HCEC 1CT (cell line): ENCODE results near the gene ECT2.

Source experiments
- DNase-seq: peaks from one replicate; pipeline ENCODE4 v3.0.0-alpha.2; 2017

ECT2 gene

DNA sequence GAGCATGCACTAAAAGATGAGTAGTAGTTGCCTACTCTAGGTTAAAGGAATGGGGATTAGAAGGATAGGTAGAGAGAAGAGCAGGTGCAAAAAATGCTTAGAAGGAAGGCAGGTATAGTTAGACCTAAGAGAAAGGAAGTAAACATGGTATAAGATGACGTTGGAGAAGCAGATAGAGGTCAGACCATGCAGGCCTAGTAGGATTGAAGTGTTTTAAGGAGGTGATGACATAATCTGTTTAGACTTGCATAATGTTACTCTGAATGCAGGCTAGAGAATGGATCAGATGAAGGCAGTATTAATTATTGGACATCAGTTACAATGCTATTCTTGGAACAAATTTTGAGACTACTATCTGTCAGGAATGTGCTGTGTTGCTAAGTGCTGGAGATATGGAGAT lies 11.1 kb upstream of the ECT2 start:
- no peak for DNase-seq

DNA sequence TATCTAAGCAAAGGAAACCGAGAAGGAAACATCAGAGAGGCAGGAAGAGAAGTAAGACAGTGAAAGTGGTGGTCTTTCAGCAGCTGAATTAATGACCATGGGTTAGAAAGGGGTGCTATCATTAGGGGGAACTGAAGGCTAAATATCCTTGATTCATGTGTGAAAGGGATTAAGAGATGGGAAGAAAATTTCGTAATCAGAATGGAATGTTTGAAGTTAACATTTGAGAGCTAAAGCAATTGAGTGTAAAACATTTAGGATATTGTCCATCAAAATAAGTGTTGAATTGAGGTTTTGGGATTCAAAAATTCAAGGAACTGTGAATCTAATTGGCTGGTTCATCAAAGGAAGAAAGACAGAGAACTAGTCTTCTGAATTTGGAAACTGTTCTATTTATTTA lies 4.1 kb upstream of the ECT2 start:
- DNase-seq, result peak; percentile 37

DNA sequence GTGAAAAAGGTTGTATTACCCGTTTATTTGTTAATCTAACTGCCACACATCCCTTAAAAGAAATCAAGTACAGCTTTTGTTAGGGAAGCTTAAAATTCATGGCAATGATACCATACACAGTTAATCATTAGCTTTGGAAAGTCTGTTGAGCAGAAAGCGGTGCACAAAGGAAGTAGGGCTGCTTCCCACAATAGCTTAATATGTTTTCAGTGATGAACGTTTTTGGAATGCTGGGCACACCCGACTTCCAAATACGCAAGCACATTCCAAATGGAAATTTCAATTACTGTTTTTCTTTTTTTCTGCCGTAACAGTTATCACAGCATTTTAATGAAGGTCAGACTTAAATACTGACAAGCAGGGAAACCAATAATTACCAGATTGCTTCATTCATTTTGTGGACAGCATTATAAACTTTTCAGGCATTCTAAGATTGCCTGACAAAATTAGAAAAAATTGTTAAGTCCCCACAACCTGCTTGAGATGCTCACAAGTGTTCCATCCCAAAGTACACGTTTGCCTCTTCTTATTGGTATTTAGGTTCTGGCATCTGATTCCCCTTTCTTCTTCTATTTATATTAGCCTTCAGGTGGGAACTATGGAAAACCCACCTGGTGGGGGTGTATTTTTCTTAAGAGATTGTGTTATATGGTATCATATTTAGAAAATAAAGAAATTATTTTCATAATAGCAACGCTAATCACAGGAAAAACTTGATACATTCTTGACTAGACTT lies 1.1 kb upstream of the ECT2 start:
- peak; percentile 96 for DNase-seq

DNA sequence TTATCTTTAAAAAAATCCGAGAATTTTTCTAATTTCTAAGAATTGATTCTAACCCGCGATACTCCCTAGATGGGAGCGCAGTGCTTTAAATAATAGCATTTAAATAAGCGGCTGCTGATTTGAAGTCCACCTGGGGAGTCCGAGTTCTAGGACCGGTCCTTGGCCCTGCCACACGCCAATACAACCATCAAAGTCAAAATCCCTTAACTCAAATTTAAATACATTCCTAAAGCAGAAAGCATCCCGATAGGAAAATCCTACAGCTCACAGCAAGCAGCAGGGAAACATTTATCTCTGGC lies 508 bp upstream of the ECT2 start:
- no peak for DNase-seq

DNA sequence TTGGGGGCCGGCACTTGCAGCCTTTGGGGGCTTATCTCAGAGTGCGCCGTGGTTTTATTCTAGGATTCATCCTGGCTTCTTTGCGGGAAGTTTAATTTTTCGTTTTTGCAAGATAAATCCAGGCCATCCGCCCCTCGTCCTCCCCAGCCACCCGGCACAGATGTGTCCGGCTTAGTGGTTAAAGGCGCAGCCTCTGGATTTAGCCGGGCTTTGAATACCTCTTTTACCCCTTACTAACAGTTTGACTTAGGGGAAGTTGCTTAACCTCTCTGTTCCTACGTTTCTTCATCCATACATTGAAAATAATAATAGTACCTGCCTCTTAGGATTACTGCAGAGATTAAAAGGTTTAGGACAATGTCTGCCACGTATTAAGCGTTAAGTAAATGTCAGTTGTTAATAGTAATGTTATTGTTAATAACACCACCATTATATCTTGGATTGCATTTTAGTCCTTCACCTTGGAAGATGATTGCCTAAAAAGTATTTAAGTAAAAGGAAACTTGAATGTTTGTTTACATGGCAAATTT lies 714 bp downstream of the ECT2 start:
- peak; percentile 38 for DNase-seq

DNA sequence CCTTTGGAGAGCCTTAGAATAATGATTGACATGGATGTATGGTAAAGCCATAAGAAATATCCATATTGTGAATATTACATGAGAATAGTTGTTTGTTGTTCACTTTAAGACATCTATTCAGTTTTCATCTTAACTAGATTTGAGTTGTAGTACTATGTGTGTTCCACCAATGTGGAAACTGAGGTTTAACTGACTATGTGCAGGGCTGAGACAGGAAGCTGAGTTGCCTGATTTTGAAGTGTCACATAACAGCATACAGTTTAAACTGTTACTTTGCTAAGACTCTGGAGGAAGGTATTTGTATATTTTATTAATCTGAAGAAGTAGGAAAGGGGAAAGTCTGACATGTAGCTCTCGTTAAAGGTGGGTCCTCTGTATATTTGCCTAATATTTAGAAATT lies 2.1 kb downstream of the ECT2 start:
- no peak for DNase-seq

DNA sequence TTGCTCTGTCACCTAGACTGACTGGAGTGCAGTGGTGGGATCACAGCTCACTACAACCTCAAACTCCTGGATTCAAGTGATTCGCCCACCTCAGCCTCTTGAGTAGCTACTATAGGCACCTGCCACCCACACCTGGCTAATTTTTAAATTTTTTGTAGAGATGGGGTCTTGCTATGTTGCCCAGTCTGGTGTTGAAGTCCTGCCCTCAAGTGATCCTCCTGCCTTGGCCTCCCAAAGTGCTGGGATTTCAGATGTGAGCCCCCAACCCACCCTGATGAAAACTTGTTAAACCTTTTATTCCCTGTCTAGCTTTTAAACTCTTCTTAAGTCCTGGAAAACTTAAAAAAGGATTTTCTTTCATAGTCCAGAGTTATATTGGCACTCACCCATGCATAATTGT lies 2.6 kb downstream of the ECT2 start:
- DNase-seq, result no peak

DNA sequence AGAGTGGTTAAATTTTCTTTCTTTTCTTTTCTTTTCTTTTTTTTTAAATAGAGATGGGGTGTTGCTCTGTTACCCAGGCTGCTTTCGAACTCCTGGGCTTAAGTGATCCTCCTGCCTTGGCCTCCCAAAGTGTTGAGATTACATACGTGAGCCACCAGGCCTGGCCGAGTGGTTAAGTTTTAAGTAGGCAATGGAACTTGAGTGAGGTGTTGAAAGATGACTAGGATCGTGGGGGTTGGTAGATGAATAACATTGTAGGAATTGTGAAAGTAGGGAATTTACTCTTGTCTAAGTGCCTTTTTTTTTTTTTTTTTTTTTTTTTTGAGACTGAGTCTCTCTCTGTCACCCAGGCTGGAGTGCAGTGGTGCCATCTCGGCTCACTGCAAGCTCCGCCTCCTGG lies 9.9 kb downstream of the ECT2 start:
- DNase-seq, result peak; percentile 62

DNA sequence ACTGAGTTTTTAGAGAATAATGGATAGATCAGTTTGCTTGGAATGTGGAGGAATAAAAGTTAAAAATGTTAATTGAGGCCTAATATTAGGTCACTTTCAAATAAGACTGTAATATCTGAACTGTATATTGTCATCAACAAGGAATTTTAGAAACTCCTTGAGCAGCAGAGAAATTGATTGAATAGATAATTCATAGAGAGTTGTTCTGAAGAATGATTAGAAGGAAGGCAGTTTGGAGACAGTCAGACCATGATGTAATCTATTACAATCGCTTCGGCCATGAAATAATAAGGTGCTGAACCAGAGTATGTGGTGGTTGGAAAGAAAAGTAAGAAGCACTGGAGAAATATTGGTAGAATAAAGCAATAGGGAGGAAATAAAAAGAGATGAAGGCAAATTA lies 15.7 kb downstream of the ECT2 start:
- no peak for DNase-seq

DNA sequence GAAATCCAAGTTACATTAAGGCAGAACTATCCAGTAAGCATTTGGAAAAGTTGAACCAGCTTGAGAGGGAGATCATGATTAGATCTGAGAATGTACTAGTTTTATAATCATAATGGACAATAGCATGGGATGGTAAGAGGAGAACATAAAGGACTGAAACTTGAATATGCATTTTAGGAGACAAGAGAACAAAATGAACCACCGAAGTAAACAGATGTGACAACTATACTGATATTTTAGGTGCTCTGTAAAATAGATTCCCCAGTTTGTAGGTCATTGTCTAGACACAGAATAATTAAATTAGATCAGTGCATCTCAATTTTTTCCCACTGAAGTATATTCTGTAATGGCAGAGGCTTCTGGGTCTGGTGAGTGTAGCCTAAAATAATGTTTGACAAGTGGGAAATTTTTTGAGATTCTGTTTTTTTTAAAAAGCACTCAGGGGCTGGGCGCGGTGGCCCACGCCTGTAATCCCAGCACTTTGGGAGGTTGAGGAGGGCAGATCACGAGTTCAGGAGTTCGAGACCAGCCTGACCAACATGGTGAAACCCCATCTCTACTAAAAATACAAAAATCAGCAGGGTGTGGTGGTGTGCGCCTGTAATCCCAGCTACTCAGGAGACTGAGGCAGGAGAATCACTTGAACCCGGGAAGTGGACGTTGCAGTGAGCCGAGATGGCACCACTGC lies 16.3 kb downstream of the ECT2 start:
- no peak for DNase-seq

DNA sequence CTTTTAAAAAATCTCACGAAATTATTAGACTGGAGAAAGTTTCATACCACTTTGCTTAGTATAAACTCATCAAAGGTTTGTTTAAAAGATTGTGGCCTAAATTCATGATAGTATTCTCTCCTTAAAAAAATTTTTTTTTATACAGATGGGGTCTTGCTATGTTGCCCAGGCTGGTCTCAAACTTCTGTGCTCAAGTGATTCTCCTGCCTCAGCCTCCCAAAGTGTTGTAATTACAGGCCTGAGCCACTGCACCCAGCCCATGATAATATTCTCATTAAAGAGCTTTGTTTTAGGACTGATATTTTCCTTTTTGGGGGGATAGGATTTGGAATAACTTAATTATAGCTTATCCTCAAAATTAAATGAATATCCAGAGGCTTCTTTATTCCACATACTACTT lies 19.9 kb downstream of the ECT2 start:
- DNase-seq, result no peak

DNA sequence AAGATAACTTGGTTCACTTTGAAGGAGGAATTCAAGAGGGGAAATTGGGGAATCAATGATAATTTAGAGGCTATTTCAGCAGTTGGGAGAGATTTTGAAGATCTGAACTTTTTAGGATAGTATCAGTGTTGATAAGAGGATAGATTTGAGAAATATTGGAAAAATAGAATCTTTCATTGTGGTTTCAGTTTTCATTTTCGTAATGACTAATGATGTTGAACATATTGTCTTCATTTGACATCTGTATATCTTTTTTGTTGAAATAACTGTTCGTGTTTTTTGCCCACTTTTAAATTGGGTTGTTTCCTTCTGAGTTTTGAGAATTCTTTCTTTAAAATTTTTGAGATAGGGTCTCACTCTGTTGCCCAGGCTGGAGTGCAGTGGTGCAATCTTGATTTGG lies 21.1 kb downstream of the ECT2 start:
- DNase-seq, result no peak

DNA sequence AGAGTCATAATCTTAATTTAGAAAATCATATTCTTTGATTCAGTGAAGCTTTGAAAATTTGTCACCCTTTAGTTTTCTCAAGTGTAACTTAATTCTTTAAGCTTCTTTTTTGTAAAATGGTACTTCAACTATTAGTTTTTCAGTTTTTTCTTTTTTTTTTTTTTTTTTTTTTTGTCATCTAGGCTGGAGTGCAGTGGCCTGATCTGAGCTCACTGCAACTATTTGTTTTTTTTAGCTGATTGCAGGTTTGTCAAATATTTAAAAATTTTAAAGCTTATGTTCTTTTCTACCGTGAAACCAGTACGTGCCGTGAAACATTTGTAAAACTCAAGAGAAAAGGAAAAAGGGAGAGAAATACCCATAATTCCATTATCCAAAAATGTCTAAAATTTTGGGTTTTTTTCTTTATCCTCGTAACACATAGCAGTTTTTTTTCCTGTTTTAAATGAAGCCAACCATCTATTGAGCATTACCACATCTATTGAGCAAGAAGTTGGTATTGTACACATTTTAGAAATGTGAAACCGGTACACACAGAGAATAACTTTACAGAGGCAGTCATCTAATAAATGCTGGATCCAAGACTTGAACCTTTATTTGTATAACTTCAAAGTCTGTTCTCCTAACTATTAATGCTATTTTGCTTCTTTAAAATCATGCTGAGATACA lies 25.7 kb downstream of the ECT2 start:
- peak; percentile 15 for DNase-seq

DNA sequence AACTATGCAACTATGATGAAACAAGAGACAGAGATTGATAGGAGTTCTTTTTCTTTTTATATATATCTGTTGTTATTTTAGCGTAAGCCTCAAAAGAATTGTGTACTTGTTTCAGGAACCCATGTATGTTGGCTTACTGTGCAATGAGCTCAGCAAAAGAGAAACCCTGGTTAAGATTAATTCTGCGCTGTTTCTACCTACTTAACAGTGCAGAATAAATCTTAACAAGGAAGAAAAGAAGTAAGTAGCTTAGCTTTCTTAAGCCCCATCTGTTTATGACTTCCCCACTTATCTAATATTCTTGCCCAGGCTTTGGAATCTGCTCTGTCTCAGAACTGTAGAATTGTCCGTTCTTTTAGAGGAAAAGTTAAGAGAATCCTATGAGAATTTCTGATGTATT lies 27.4 kb downstream of the ECT2 start:
- no peak for DNase-seq

DNA sequence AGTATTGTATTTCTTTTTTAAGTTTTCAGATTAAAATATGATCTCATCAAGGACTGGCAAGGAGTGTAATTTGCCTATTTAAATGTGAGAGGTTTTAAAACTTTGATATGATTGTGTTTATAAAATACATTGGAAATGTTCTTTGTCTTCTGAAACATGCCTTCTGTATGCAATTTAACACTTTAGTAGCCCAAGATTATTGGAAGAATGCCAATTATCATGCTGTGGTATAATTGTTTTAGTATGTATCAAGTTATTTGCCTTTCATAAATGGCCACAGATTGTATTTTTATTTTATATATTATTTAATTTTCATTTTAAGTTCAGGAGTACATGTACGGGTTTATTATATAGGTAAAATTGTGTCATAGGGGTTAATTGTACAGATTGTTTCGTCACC lies 31.7 kb downstream of the ECT2 start:
- DNase-seq, result no peak

DNA sequence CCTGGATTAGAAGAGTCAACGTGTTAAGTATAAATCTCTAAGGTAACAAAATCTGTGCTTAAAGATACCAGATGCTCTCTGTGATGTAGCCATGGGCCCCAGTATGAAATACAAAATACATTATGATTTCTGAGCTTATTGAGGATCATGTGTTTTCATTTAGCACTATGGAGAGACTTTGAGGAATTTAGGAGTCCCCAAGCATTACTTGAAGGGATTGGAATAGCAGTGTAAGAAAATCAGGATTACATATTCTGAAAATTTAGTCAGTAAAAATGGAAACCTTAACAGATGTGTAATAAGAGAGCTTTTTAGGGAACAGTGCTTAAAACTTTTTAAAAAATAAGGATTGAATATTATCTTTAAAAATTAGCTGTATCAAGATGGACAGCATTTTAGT lies 35.5 kb downstream of the ECT2 start:
- DNase-seq, result no peak

DNA sequence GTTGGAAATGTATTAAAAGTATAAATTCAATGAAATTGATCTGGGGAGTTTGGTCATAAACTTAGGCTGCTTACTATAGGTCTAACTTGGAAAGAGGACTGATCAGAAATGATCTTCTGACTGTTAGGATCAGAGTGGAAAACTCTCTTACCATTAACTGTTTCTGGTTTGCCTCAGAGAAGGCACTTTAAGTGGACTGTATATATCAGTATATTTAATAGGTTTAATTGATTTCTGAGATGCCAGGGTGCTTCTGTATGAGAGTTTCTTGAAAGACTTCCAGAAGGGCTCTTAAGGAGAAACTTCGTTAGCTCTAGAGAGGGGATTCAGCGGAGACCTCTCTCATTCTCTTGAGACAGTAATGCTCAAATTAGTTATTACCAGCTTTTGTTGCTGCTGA lies 36.5 kb downstream of the ECT2 start:
- DNase-seq, result no peak

DNA sequence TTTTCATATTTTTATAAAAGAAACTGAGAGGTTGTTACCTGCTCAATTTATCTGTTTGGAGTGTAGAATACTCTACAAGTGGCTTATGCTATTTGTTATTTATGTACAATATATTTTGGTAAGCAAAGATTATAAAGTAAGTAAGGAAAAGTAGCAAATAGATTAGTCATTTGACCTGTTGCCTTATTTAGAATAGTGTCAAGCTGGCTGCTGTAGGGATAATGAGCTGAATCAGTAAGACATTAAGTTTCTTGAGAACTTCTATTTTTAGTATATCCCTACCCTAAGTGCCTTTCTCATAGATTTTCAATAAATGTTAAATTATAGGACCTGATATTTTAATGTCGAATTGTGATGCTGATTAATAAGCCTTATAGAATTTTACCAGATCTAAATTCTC lies 37.2 kb downstream of the ECT2 start:
- DNase-seq, result peak; percentile 78

DNA sequence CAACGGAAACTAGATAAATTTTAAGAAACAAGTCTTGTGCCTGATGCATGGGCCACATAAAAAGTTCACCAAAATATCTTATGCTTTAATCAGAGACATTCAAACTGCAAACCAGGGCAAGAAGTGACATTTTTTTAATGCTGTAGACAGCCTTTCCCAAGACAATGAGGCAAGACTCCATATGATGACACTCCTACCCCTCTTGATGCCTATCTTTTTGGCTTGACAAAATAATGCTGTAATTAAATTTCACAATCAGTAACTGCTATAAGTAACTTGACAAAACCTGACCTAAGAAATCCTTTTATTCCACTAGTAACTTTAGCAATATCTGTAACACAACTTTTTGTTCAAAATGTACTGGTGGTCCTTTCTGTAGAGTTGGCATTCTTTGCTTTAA lies 48.7 kb downstream of the ECT2 start:
- DNase-seq, result no peak

DNA sequence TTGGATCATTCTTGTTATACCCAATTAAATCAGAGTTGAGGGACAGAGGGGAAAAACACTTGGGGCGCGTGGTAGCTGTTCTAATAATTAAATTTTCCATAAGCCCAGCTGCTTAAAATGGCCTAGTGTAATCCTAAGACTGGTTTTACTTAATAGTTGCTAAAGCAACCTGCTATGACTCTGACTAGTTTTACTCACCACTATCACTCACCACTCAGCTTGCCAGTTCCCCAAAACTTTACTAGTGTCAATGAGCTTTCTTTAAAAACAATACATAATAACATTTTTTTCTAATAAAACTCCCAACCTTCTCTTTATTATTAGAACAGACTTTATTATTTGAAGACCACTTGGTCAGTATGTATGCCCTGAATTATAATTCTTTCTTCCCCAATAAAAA lies 49.6 kb downstream of the ECT2 start:
- no peak for DNase-seq

DNA sequence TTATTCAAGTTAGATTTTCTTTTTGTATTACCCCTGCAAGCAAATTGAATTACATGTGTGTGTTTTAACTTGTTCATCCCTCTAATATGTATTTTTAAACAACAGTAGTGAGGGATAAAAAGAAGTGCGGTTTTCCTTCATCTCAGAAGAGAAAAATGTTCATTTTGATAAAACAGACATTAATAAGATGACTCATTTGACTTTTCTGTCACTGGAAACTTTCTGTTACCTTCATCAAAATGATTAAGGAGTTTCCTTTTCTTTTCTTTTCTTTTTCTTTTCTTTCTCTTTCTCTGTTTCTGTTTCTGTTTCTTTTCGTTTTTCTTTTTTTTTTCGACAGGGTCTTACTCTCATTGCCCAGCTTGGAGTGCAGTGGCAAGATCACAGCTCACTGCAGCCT lies 53.0 kb downstream of the ECT2 start:
- no peak for DNase-seq

DNA sequence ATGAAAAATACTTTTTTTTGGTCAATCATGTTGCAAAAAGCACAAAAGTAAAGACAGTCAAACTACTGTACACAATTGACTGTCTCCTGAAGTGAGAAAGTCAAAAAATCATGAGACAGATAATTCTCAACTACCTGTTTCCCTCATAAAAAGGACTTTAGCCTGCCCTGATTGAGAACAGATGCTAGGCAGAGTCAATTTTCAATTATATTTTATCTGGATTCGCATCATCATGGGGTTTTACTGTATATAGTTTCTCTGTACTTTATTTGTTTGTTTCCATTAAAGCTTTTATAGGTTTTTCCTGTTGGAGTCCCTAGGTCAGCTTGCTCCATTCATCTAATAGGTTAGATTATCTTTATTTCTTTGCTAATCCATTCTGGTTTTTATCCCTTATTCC lies 53.8 kb downstream of the ECT2 start:
- DNase-seq, result no peak

DNA sequence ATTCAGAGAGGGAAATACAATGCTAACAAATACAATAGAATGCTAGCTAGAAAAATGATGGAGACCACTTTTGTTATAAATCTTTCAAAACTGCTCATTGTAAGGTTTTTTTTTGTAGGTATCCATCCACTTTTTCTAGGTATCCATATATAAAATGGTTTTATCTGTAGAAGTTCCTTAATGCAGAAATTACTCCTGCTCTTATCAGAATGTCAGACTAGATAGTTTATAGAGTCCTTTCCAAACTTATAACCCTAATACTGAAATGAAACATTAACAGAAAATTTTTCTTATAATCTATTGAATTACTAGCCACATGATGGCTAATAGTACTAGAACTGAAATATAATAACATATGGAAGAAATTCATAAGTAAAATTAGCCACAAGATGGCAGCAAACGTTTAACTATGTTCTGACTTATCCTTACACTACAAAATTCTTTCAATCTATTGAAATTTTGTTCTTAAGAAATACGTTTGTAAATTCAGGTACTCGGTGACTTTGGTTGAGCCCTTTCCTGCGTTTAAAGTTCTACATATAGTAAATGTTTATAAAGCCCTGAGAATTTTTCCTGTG lies 58.5 kb downstream of the ECT2 start:
- DNase-seq, result peak; percentile 50

DNA sequence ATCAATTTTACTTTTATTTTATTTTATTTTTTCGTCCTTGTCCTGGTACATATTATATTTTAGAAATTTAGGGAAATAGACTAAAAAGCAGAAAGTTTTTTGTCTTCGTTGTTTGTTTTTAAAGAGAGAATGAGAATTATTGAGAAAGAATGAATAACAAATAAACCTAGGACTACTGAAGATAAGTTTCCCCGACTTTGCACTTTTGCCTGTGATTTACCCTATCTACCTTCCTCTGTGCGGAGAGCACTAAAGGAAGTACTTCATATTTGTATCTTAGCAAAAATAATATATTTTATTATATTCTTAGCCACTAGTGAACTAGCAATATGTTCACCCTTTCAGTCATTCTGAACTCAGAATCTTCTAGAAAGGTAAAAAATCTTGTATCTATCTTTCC lies 60.6 kb downstream of the ECT2 start:
- DNase-seq, result no peak
